Measurements from ENCODE around the gene LRFN4. TPM values are rescaled to one million over a fixed set of nuclear protein-coding genes. Genes with fewer than 3 reads are reported as not detected.

Gene LRFN4
- total RNA-seq, 3 donors from 2014 or later: 20.3 to 29.1 (median 27.8) TPM

- H3K36me3 ChIP-seq (ENCODE audit: low read depth): no peaks in the 10 kb centered on the region
- no peak for DNase-seq
Measured at GRCh38 chr11:66910016-66910415, 53.2 kb downstream of the LRFN4 start.

More at GRCh38 chr11:66910016-66910415, 53.2 kb downstream of the LRFN4 start:
- Histone ChIP-seq H3K4me1 (ENCODE audit: low read depth) (no peaks in the 10 kb centered on the region), H3K4me3 (no peak overlapping the region), H3K9me3 (no peaks in the 10 kb centered on the region)
- ATAC-seq: no peak
- intact Hi-C loops (cut with DNase I, micrococcal nuclease): no loop called here
- TF ChIP-seq CTCF (IDR thresholded peaks at IDR 0.05): no peak

Other genes with a start within 250 kb of the LRFN4 start
- 10 to 100 TPM; 63.8 to 87.0 (median 72.6) TPM for gene RBM14, start 240.4 kb upstream of the LRFN4 start, total RNA-seq
- gene RBM4, start 218.4 kb upstream of the LRFN4 start, total RNA-seq: 100 to 1,000 TPM; 101 to 125 (median 104) TPM
- gene RBM4B, start 179.2 kb upstream of the LRFN4 start, total RNA-seq: 10 to 100 TPM; 16.7 to 22.7 (median 16.7) TPM
- gene SPTBN2, start 127.8 kb upstream of the LRFN4 start, total RNA-seq: 10 to 100 TPM in 1 of 3 donors, 1 to 10 TPM in 2; 3.7 to 10.0 (median 6.3) TPM
- gene RCE1, start 13.6 kb upstream of the LRFN4 start, total RNA-seq: 10 to 100 TPM; 24.9 to 27.2 (median 27.2) TPM
- 10 to 100 TPM; 20.0 to 43.8 (median 43.3) TPM for gene PC, start 101.3 kb downstream of the LRFN4 start, total RNA-seq
- 10 to 100 TPM; 26.9 to 51.5 (median 38.3) TPM for gene C11orf86, start 118.2 kb downstream of the LRFN4 start, total RNA-seq
- gene SYT12, start 166.1 kb downstream of the LRFN4 start, total RNA-seq: under 1 TPM in 1 of 3 donors, not detected in 2; 0.09 TPM
- gene RHOD, start 199.8 kb downstream of the LRFN4 start, total RNA-seq: 1 to 10 TPM; 3.3 to 7.2 (median 3.9) TPM